ENCODE results near the gene NOMO2. TPM values are rescaled to one million over a fixed set of nuclear protein-coding genes. Genes with fewer than 3 reads are reported as not detected.
"Not testable (repeated sequence)": the region's sequence is repeated elsewhere in the genome, so short reads cannot be mapped to it uniquely, and the experiment has no call there.

NOMO2 gene
- total RNA-seq, 4 donors from 2014 or later, result 63.2 to 108 (median 77.4) TPM

GRCh38 chr16:18384098-18384636 lies 177.7 kb downstream of the NOMO2 start:
- H3K4me1 ChIP-seq; intact Hi-C loops (cut with DNase I); H3K36me3 ChIP-seq; H3K27ac ChIP-seq; H3K9me3 ChIP-seq; H3K4me3 ChIP-seq (replicated peaks in 1 of 3); DNase-seq; H3K27me3 ChIP-seq: not testable (repeated sequence)
- WGBS, 2 donors, result no CpG with 5 or more reads among the region's 25 CpGs

DNA sequence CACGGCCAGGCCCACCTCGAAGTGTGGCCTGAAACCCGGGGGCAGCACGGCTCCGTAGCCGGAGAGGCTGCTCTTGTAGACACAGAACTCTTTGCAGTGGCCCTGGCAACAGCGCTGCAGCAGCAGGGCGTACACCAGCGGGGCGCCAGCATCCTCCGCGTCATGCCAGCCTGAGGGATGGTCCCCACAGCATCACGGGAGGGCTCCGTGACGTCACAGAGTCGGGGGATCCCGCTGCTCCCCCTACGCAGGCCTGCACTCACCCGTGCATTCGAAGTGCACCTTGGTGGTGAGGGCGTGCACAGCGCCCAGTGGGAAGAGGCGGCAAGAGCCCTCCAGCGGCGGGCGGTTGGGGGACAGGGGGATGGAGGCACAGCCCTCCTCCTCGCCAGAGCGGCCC lies 179.2 kb downstream of the NOMO2 start:
- H3K4me3 ChIP-seq (replicated peaks in 1 of 3); H3K27ac ChIP-seq; H3K4me1 ChIP-seq; DNase-seq; H3K9me3 ChIP-seq; H3K27me3 ChIP-seq; intact Hi-C loops (cut with DNase I); H3K36me3 ChIP-seq: not testable (repeated sequence)
- WGBS, 2 donors, result no CpG with 5 or more reads among the region's 28 CpGs

Small RNA genes within 50 kb of the gene (microRNA-seq; reads per million reads assigned to microRNA genes)
- gene MIR3179-3 (not detected), gene MIR3179-4 (not detected), gene MIR3180-3 (not detected), gene MIR3670-3 (not detected), gene MIR3670-4 (not detected), gene MIR6770-3 (not detected)

Small RNA genes within 50 kb of the gene (small RNA-seq; reads per million reads assigned to genes)
- gene MIR3179-3, result not detected
- gene MIR3179-4, result not detected
- gene MIR3180-3, result not detected
- gene MIR3670-3, result not detected
- not detected for gene MIR3670-4
- not detected for gene MIR6770-3
- not detected for gene RF00019

Other genes starting within 250 kb of the NOMO2 start
- 10 to 100 TPM in 2 of 4 donors, not detected in 2; 10.6 to 42.0 TPM for gene NPIPA8, start 225.4 kb downstream of the NOMO2 start, total RNA-seq
- gene RPS15A, start 228.2 kb upstream of the NOMO2 start, total RNA-seq, result 1,000 to 10,000 TPM; 1,414 to 3,144 (median 2,267) TPM
- 100 to 1,000 TPM; 178 to 278 (median 227) TPM for gene ARL6IP1, start 239.5 kb upstream of the NOMO2 start, total RNA-seq